HG03378 (cell line): Measurements from ENCODE around the gene SPON2.

ENCODE experiments used
- ATAC-seq: cut with Tn5 transposase; IDR thresholded peaks from one replicate; pipeline ENCODE4 v1.9.1; 2021; ENCODE audit warnings: mild to moderate bottlenecking, moderate library complexity; ENCODE audit not compliant: unreplicated experiment

The SPON2 gene

GRCh38 chr4:1172228-1172851 lies at the start of gene SPON2:
SPON2 (minus strand) TSS chr4:1172583.
- ATAC-seq, result no peak

- no peak for ATAC-seq
Observed at GRCh38 chr4:1221155-1221870, 48.9 kb upstream of the SPON2 start.

GRCh38 chr4:1220566-1220965 lies 48.2 kb upstream of the SPON2 start:
- no peak for ATAC-seq

GRCh38 chr4:1219566-1219950 lies 47.2 kb upstream of the SPON2 start:
- no peak for ATAC-seq

GRCh38 chr4:1218634-1219565 lies 46.5 kb upstream of the SPON2 start:
- peak; percentile 77 for ATAC-seq

- ATAC-seq, result no peak
Observed at GRCh38 chr4:1217366-1217765, 45.0 kb upstream of the SPON2 start.

- ATAC-seq, result no peak
Observed at GRCh38 chr4:1216869-1217294, 44.5 kb upstream of the SPON2 start.

- ATAC-seq, result no peak
Observed at GRCh38 chr4:1216076-1216614, 43.8 kb upstream of the SPON2 start.

- no peak for ATAC-seq
Observed at GRCh38 chr4:1215141-1216075, 43.0 kb upstream of the SPON2 start.

- ATAC-seq, result no peak
Observed at GRCh38 chr4:1214101-1215095, 42.0 kb upstream of the SPON2 start.

GRCh38 chr4:1213336-1213995 lies 41.1 kb upstream of the SPON2 start:
- no peak for ATAC-seq

- ATAC-seq, result no peak
Observed at GRCh38 chr4:1212546-1213335, 40.4 kb upstream of the SPON2 start.

- ATAC-seq, result no peak
Observed at GRCh38 chr4:1211891-1212545, 39.6 kb upstream of the SPON2 start.

- ATAC-seq, result no peak
Observed at GRCh38 chr4:1211371-1211770, 39.0 kb upstream of the SPON2 start.

GRCh38 chr4:1210971-1211370 lies 38.6 kb upstream of the SPON2 start:
- ATAC-seq, result no peak

- no peak for ATAC-seq
Observed at GRCh38 chr4:1210241-1210841, 38.0 kb upstream of the SPON2 start.

GRCh38 chr4:1209821-1210220 lies 37.4 kb upstream of the SPON2 start:
- no peak for ATAC-seq
